Prostate gland (tissue), 2 donors: ENCODE measurements around the gene FUCA1.
"Not testable (repeated sequence)": the region's sequence is repeated elsewhere in the genome, so short reads cannot be mapped to it uniquely, and the experiment has no call there.

Source experiments
- CTCF ChIP-seq, 4 experiments: fragments of 200-600 bp in 2 of 4; fragments of 450-650 bp in 2 of 4; sonication (generic) in 2 of 4; IDR thresholded peaks; 1 replicate in 3 of 4; 2 replicates in 1 of 4; pipeline ENCODE4 v1.5.1; 2016 to 2019; ENCODE audit warnings: antibody characterized with exemption in 4 of 4, mild to moderate bottlenecking in 2 of 4, moderate library complexity in 2 of 4
- POLR2AphosphoS5 ChIP-seq: sonication (generic); formaldehyde crosslinking; IDR thresholded peaks from one replicate; pipeline ENCODE4 v1.6.1; 2017; ENCODE audit warnings: antibody characterized with exemption

- TF ChIP-seq CTCF (IDR thresholded peaks at IDR 0.05); POLR2AphosphoS5: not testable (repeated sequence)
These were observed 41.5 kb downstream of the FUCA1 start for GRCh38 chr1:23826590-23826989.
